Measurements from ENCODE around the gene KRT14.

DNA sequence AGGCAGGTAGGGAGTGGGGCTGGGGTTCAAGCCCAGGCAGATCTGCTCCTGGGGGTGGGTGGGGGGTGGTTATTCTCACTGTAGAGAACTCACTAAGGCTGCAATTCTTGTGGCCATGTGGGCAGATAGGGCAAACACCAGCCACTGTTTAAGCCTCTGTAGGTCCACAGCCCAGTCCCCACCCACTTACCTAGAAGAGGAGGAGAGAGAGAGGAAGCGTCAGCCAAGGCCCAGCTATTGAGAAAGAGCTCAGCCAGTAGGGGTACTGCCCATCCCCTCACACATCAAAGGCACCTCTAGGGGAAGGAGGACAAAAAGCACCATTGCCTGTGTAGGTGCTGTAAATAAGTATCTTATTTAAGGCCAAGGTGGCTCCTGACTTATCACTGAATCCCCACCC is 13.0 kb upstream of the KRT14 start:
- TF ChIP-seq CTCF (IDR thresholded peaks at IDR 0.05) (no peak), POLR2A (IDR thresholded peaks at IDR 0.05) (no peak)

All from ovary (tissue), 3 donors.